DMS79 treated with DMSO at 0.1 percent for 48 hours (cell line): ENCODE results near the gene HS6ST1.

Source experiments
- DNase-seq: peaks from one replicate; lab custom pipeline; 2025; lab: John Stamatoyannopoulos, UW

The HS6ST1 gene

DNA sequence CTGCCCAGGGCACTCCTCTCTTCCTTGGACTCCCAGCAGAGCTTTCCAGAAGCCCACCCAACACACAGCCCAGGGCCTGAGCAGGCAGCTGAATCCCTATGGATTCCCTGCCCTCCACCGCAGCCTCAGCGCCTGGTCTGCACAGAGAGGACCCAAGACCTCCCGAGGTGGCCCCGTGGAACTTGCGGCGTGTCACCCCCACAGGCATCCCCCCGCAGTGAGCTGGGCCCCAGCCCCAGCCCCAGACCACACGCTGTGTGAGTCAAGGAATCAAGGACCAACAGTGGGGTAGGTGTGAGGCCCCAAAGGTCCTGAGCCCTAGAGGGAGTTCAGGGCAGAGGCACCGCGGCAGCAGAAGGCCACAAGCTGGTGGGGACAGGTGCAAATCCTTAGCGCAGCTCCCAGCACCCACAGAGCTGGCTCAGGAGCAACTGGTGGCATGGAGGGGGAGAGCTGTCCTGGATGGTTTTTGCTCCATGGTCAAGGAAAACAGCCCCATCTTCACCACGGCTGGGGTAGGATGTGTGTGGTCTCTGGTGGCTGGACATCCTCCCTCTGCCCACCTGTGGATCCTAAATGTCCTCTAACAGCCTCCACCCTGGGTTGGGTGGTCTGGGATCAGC is 8.5 kb downstream of the HS6ST1 start:
- DNase-seq, result no peak

DNA sequence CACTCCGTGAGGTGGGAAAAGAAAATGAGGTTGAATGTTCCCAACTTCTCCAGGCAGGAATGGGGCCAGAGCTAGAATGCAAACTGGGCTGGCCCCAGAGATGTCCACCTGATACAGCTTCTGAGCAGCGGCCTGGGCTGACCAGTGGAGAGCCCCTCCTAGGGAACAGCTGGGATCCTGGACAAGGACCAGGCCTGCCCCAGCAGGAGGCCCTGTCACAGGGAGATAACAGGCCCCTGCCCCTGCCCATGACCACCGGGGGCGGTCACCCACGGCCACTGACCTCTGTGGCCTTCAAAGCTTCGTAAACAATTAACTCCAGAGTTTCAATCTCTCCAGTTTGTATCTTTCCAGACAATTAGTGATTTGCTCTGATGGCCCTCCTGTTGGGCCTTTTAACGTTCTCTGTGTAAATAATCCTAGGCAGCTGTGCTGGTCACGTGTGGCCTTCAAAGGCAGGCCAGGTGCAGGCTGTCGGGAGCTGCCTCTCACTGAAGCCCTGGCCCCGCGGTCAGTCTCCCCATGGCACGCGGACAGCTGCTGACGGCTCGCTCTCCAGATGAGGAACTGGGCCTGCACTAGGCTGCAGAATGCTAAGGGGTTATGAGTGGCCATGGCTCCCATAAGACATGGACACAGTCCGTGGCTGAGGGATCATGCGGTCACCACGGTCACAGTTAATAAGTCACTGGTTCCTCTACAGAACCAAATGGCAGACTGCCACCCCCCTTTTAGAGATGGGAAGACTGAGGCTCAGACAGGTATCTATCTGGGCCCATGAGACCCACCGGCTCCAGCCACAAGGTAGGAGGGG is 9.2 kb downstream of the HS6ST1 start:
- DNase-seq, result peak; percentile 86

GRCh38 chr2:128308889-128309279 is 9.8 kb downstream of the HS6ST1 start:
- no peak for DNase-seq

DNA sequence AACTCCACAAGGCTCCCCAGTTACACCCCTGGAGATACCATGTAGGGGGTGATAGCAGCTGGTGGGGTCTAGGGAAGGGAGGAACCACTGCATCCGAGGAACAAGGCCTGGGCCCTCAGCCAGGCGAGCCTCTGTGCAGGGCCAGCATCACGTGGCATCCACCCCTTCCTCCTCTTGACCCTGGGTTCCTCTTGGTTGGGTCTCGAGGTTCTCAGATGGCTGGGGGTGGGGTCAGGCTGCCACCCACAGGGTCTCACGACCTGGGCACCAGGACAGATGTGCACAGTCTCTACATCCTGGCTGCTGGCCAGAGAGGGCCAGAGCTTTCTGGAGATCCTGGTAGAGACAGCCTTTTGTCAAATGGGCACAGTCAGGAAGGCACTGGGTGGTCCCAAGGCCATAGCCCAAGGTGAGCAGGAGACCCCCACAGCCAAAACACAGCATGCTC is 10.4 kb downstream of the HS6ST1 start:
- no peak for DNase-seq

GRCh38 chr2:128307595-128307994 is 11.1 kb downstream of the HS6ST1 start:
- no peak for DNase-seq

- DNase-seq, result no peak
Measured at GRCh38 chr2:128306931-128307460, 11.7 kb downstream of the HS6ST1 start.

- peak; percentile 76 for DNase-seq
Measured at GRCh38 chr2:128306081-128306930, 12.4 kb downstream of the HS6ST1 start.

GRCh38 chr2:128305555-128306080 is 13.1 kb downstream of the HS6ST1 start:
- peak; percentile 86 for DNase-seq

GRCh38 chr2:128304715-128305554 is 13.7 kb downstream of the HS6ST1 start:
- DNase-seq, result peak; percentile 96

DNA sequence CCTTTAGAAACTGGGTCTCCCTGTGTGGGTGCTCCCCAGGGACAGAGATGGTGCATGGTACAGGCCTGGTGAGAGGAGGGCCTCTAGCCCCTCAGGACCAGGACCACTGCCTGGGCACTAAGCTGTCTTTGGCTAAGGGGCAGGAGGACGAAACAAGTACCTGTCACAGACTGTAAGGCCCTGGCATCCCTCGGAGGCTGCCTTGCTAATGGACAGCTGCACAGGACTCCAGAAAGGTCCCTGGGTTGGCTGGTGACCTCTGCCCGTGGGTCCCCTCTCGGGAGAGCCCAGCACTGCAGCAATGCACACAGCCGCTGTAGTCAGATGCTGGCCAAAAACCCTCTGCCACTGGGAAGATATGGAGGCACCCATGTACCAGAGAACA is 14.3 kb downstream of the HS6ST1 start:
- no peak for DNase-seq

DNA sequence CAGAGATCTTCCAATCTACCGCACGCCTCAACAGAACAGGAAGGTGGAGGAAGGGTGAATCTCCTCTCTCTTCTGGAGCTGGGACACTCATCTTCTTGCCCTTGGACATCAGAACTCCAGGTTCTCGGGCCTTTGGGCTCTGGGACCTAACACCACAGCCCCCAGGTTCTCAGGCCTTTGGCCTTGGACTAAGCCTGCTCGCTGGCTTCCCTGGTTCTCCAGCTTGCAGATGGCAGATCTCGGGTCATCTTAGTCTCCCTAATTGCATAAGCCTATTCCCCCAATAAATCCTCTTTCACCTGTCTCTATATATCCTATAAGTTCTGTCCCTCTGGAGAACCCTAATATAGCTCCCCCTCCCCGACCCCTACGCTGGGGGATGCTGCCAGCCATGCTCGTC is 14.8 kb downstream of the HS6ST1 start:
- no peak for DNase-seq

- DNase-seq, result no peak
Measured at GRCh38 chr2:128303095-128303791, 15.4 kb downstream of the HS6ST1 start.

- no peak for DNase-seq
Measured at GRCh38 chr2:128302744-128303067, 16.0 kb downstream of the HS6ST1 start.

DNA sequence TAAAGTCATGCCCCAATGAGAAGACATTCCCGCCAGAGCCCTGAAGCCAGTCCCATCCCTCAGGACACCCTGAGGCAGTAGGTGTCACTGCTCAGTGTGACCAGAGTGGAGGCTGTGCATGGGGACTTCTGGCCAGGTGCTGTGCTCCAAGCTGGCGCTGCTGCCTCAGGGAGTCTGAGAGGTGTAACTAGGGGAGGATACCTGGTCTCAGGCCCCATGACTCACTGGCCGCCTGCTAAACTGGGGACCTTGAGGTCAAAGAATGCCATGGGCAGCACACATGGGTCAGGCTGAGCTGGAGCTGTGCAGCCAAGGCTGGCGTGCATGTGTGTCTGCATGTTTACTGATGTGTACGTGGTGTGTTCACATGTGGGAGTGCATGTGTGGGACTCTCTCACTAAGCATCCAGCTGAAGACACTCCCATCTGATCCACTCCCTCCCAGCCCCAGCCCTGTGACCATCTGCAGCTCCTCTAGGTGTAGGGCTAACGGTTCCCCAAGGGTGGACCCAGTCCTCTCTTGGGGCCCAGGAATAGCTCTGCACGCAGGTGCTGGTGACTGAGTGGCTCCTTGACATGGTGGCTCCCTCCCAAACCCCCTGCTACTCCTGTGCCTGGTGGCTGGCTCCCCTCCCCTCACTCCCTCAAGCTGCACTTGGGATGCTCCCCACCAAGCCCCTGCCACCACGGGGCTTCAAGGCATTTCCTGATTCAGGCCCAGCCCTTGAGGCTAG is 16.5 kb downstream of the HS6ST1 start:
- no peak for DNase-seq

- DNase-seq, result no peak
Measured at GRCh38 chr2:128301501-128301966, 17.1 kb downstream of the HS6ST1 start.

DNA sequence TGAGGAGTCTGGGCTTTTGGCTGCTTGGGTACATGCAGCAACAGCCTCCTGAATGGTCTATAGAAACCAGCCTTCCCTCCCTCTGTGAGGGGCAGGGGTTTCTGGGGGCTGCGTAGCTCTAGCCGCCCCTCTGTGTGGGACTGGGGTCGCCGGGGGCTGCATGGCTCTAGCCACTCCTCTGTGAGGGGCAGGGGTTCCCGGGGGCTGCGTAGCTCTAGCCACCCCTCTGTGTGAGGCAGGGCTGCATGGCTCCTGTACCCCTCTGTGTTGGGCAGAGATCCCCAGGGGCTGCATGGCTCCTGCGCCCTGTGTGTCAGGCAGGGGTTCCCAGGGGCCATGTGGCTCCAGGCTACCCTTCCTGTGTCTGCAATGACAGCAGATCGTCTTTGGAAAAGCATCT is 17.6 kb downstream of the HS6ST1 start:
- no peak for DNase-seq

DNA sequence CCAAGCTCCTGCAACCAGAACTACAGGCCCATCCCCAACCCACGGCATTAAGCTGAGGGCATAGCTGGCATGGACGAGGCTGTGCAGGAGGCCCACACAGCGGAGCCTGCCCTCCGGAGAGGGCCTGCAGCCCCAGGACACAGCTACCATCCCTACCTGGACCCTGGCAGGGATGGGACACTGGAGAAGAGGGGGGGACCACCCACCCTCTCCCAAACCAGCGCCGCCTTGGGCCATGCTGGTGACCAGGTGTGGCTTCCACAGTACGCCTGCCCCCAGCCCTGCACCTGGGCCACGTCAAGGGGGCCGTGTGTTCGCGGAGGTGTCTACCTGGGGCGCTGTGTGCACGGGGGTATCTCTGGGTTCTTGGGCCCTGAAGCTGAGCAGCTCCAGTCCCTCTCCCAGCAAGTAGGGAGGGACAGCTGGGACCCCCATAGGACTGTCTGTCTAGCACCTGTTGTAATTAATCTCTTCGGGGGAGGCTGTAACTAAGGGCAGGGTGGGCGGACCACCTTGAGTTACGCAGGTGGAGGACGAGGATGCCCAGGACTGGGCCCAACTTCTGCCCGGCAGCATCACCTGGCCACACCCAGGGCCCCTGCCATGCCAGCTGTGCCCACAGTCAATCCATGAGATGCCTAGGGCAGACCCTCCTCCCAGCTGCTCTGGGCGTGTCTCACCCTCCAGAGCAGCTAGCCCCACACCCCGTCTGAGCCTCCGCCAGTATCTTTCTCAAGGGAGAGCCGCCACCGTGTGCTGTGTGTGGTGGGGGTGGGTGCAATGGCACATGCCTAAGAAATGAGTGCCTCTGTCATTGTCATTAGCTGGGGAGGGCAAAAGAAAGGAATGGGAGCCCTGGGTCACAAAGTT is 18.3 kb downstream of the HS6ST1 start:
- no peak for DNase-seq

GRCh38 chr2:128299628-128300027 is 19.0 kb downstream of the HS6ST1 start:
- no peak for DNase-seq
